Ureter (tissue), 1 donor: Measurements from ENCODE around the gene GLIS1. TPM values are rescaled to one million over a fixed set of nuclear protein-coding genes. Genes with fewer than 3 reads are reported as not detected.

Experiments
- DNase-seq: peaks from one replicate; pipeline ENCODE4 v3.0.0-alpha.2; 2020; ENCODE audit warnings: low spot score
- total RNA-seq: library from RNA; stranded (reverse); gene quantifications from one replicate; pipeline ENCODE4 v1.2.4, GENCODE V29; 2023
- donor health status: DM: yes; HTN: yes; CAD: no.

Gene GLIS1
- total RNA-seq, 1 donor from 2014 or later: 2.7 TPM

DNA sequence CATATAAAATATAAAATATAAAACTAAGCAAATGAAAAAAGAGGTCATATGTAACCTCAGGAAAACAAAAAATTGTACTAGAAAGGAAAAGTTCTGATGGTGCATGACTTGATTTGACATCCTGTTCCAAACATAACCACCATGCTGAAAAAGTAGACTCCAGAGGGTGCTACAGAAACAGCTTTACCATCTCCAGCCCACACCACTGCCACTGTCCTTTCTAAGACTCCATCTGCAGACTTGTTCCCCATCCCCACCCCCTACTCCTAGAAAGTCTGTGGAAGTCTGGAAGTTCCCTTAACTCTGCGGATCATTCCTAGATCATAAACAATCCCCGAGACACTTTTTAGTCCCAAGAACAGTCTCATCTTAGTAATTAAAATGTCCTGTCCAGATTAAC is 20.5 kb downstream of the GLIS1 start:
- DNase-seq: no peak

DNA sequence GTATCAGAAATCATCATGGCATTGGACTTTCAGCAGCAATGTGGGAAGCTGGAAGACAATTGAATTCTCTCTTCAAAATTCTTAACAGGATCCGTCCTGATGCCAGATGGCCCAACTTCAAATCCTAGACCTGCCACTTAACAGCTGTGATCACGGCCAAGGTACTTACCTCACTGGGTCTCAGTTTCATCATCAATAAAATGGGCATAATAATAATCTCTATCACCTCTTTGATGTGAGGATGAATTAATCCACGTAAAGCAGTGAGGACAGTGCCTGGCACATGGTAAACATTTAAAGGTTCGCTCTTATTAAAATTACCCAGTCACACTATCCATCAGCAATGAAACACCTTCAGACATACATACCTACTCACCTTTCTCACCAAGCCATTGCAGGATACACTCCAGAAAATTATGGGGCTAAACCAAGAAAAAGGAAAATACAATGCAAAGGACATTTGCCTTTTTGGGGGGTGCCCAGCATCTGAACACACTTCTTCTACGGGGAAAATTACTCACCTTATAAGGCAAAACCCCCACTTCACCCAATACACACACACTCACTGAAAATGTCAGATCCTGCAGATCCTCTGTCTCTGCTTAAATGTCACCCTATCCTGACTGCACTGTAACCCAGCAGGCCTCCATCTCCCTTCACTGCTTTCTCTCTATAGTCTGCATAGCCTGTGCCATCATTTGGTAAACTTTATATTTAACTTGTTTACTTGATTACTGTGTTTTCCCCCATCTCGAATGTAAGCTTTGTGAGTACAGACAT is 21.7 kb downstream of the GLIS1 start:
- no peak for DNase-seq

DNA sequence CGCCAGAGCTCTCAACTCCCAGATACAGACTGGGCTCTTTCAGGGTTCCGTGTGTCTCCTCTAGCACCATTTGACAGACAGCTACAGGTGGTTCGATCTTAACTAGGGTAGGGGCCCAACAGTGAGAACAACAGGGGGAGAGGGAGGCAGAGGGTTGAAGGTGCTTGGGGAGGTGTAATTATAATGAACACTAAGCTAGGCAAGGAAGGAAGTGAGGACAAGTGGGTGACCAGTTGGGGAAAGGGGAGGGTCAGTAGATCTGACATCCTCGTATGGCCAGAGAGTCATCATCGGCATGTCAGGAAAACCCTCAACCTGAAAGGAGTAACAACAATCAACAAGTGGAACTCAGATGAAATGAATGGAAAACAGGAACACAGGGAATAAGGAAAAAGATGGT is 22.8 kb downstream of the GLIS1 start:
- no peak for DNase-seq

DNA sequence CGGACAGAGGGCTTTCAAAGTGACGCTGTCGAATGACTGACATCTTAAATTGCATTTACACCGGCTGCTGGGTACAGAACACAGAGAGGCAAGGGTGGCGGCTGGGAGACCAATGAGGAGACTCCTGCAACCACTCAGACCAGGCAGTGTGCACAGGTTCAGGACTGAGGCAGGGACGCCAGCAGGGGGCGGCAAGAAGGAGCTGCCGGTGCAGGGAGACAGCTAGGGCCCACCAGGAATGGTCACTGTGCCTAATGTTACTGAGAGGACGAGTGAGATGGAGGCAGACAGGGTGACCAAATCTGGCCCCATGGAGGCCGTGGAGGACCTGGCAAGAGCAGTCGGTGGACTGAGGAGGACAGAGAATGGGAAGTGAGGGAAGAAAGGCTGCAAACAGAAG is 23.5 kb downstream of the GLIS1 start:
- DNase-seq: no peak

- no peak for DNase-seq
Measured at GRCh38 chr1:53712276-53712675, 26.7 kb downstream of the GLIS1 start.

DNA sequence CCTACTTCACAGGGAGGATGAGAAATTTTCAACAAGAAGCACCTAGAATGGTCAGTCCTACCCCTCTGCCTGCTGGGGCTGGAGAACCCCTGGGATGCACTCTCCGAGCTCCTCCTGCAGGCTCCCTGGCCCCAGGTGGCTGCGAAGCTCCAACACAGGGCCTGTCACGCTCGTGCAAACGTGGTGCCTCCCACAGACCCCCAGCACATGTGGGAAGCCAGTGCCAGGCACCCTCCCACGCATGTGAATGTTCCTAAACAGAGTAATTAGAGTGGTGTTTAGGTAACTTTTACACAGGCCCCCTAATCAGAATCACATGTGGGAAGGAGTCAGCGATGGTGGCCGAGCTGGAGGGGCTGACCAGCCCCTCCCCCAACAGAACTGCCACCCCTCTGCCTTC is 28.4 kb downstream of the GLIS1 start:
- DNase-seq: no peak

GRCh38 chr1:53708687-53709086 is 30.3 kb downstream of the GLIS1 start:
- no peak for DNase-seq

DNA sequence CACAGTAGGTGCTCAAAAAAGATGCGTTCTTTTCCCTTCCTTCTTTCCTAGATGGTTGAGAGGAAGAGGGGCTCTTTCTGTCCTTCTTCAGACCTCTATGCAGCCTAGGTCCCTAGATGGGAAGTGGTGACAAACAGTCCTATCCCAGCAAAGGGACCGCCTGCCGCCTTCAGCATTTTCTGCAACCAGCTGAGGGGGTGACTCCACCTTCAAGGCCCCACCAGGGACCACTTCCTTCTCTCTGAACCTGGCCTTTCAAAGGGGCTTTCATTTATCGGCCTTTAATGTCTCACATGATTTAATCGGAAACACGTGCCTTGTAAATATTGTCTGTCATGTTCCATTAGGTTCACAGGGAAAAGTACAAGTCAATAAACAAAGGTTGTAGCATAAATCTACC is 32.6 kb downstream of the GLIS1 start:
- DNase-seq: no peak

DNA sequence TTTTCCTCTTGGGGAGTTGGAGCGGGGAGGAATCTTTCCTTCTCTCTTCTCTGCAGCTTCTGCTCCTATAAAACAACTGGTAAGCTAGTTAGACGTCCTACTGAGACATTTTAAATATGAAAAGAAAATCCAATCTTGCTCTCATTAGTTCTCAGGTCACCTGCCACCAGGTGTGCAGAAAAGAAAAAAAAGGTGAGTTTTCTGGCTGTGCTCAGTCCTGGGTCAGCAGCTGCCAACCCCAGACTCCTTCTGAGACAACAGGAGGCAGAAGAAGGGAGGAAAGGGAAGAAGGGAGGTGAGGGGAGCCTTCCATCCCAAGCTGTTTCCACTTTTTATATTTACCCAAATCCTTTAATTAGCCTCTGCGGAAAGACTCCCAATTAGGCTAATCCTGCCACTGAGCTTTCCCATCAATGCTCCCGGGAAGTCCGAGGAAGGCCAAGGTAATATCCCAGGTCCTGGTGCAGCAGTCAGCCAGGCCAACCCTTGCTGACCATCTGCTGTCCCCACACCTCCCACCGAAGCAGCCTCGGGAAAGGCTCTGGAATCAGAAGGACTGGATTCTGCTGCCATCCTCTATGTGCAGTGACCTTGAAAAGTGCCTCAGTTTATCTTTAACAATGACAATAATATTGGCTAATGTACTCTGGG is 33.4 kb downstream of the GLIS1 start:
- DNase-seq: no peak

- no peak for DNase-seq
Measured at GRCh38 chr1:53704804-53705445, 34.0 kb downstream of the GLIS1 start.

DNA sequence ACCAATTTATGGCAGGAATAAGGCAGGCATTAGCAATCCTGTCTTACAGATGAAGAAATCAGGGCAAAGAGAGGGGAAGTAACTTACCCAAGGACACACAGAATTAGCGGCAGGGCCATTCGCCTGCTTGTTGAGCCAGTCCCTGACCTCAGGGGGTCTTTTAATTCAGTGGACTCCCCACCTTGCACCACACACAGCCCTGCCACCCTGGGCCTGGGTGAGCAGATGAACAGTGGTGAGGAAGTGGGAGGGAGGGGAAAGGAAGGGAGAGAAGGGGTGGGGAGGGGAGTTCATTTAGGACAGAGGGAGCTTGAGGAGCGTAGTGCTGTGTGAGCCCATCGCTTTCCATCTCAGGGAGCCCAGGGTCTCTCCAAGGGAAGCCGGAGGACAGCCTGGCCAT is 34.7 kb downstream of the GLIS1 start:
- DNase-seq: no peak

DNA sequence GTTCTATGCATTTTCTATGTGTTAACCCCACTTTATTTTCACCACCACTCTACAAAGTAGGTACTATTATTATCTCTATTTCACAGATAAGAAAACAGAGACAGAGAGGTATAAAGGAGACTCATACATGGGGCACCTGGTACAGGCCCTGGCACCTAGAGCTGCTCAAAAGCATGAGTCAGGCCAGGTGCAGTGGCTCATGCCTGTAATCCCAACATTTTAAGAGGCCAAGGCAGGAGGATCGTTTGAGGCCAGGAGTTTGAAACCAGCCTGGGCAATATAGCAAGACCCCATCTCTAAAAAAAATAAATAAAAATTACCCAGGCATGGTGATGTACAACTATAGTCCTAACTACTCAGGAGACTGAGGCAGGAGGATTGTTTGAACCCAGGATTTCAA is 35.8 kb downstream of the GLIS1 start:
- no peak for DNase-seq

- DNase-seq: no peak
Measured at GRCh38 chr1:53702341-53702740, 36.6 kb downstream of the GLIS1 start.

DNA sequence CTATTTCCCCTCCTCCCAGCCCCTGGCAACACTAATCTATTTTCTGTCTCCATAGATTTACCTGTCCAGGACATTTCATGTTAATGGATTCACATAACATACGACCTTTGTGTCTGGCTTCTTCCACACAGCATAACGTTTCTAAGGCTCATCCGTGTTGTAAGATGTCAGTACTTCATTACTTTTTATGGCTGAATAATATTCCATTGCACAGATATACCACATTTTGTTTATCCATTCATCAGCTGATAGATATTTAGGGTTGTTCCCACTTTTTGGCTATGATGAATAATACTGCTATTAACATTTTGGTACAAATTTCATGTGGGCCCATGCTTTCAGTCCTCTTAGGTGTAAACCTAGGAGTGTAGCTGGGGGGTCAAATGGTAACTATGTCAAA is 38.2 kb downstream of the GLIS1 start:
- DNase-seq: no peak

- DNase-seq: no peak
Measured at GRCh38 chr1:53699981-53700380, 39.0 kb downstream of the GLIS1 start.

DNA sequence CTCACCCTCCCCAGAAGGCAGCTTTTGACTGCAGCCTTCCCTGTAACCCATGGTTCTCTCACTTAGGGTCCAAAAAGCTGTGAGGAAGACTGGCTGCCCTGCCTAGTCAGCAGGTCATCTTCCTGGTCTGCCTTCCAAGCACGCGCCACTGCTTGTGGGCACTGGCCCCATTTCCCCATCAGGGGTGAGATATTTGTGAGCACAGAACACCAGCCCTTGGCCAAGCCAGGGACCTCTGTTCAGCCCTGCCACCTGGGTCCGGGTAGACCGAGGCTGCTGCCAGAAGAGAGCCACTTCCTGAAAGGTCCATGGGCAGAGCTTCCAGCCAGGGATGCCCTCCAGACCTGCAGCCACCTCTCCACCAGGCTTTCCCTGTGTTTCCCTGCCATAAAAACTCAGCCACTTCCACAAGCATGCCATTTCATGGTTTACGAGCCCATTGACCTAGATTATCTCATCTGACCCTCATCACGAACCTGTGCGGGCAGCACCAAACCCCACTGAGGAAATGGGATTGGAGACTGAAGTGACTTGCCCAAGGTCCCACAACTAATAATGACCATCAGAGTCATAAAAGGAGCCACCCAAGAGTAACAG is 40.5 kb downstream of the GLIS1 start:
- DNase-seq: no peak

DNA sequence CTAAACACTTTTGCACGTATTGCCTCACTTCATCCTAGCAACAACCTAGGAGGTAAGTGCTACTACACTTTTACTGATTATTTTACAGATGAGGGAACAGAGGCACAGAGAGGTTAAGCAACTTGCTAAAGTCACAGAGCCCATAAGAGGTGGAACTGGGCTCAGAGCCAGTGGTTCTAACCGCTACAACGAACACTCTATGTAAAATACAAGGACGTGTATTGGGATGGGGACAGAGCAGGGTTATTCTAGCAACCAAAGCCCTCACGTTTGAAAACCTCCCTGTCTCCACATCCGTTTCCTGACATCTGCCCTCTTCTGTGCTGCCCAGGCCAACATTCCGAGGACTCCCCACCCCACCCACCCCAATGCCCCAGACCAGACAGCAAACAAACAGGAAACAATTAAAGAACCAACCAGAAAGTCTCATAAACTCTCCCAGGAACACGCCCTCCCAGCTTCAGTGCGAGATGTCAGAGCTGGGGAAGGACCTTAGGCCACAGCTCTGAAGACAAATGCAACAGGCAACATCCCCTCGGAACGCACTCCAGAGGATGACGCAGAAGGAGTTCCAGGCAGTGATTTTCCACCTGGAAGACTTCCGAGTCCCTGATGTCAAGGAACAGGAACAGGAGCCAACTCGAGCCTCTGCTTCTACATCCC is 41.1 kb downstream of the GLIS1 start:
- DNase-seq: no peak

DNA sequence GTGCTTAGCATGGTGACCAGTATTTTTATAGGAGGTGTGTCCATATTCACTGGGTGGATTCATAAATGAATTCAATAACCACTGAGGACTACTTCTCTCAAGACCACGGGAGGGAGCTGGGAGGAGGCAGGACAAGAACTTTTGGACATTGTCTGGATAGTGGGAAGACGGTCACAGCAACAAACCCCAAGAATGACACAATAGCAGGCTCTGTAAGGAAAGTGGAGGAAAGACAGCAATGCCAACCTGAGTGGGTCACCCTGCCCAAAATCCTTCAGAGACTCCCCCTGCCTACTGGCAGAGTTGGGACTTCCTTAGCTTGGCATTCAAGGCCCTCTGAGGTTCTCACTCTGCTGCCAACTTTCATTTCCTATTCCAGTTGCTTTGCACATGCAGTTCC is 42.0 kb downstream of the GLIS1 start:
- DNase-seq: no peak

GRCh38 chr1:53696571-53696970 is 42.4 kb downstream of the GLIS1 start:
- DNase-seq: no peak

GRCh38 chr1:53696051-53696450 is 42.9 kb downstream of the GLIS1 start:
- no peak for DNase-seq

DNA sequence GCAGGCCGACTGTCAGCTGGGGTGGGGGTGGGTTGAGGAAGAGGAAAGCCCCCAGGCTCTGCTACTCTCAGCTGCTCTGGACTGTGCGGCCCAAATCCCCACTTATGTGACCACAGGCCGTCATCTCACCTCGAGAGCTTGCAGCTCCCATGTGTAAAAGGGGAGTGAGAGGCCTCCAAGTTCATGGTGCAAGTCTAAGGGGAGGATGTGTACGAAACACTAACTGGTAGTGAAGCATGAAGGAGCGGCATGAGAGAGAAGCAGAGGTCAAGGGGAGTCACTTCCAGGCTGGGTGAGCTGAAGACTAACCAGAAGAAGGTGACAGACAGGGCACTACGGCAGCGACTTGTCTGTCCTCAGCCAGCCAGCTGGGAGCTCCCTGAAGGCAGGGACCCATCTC is 43.8 kb downstream of the GLIS1 start:
- DNase-seq: no peak

DNA sequence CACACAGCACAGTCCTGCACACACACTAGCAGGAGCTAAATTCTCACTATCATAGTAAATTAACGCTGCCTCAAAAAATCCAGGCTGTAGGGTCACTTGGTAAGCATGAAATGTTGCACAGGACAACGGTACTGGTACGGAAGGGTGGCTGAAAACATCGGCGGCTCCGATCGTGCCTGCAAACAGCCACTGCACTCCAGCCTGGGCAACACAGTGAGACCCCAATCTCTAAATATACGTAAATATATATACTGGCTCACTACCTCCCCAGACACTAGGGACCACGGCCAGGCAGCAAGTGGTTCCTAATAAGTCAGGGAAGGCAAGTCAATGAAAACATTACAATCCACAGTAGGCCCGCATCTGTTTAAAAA is 44.3 kb downstream of the GLIS1 start:
- DNase-seq: no peak
